GM21526 (cell line): ENCODE data around the gene EID1.
"Not testable (repeated sequence)": the region's sequence is repeated elsewhere in the genome, so short reads cannot be mapped to it uniquely, and the experiment has no call there.

Source experiments
- ATAC-seq: cut with Tn5 transposase; IDR thresholded peaks from one replicate; pipeline ENCODE4 v1.9.1; 2021; ENCODE audit warnings: moderate library complexity; ENCODE audit not compliant: unreplicated experiment, low FRiP score

EID1 gene

GRCh38 chr15:48877630-48878595 lies at the start of gene EID1:
EID1 (plus strand) TSS chr15:48878134; CDS start chr15:48878177, 43 bp downstream.
- peak; percentile 91 for ATAC-seq

GRCh38 chr15:48828471-48828870 lies 49.5 kb upstream of the EID1 start:
- ATAC-seq: no peak

- no peak for ATAC-seq
These were observed 49.0 kb upstream of the EID1 start for GRCh38 chr15:48828906-48829305.

- no peak for ATAC-seq
These were observed 45.3 kb upstream of the EID1 start for GRCh38 chr15:48832648-48833047.

GRCh38 chr15:48833526-48834239 lies 44.3 kb upstream of the EID1 start:
- ATAC-seq: no peak

GRCh38 chr15:48834756-48835155 lies 43.2 kb upstream of the EID1 start:
- ATAC-seq: no peak

GRCh38 chr15:48842501-48842900 lies 35.4 kb upstream of the EID1 start:
- no peak for ATAC-seq

- ATAC-seq: no peak
These were observed 32.8 kb upstream of the EID1 start for GRCh38 chr15:48845123-48845522.

GRCh38 chr15:48850648-48851047 lies 27.3 kb upstream of the EID1 start:
- no peak for ATAC-seq

GRCh38 chr15:48851956-48852355 lies 26.0 kb upstream of the EID1 start:
- no peak for ATAC-seq

- not testable (repeated sequence) for ATAC-seq
These were observed 23.5 kb upstream of the EID1 start for GRCh38 chr15:48854434-48854833.

- no peak for ATAC-seq
These were observed 22.2 kb upstream of the EID1 start for GRCh38 chr15:48855501-48856440.

- ATAC-seq: no peak
These were observed 21.0 kb upstream of the EID1 start for GRCh38 chr15:48856942-48857341.

- ATAC-seq: no peak
These were observed 19.5 kb upstream of the EID1 start for GRCh38 chr15:48858401-48858800.

GRCh38 chr15:48859426-48859825 lies 18.5 kb upstream of the EID1 start:
- no peak for ATAC-seq

GRCh38 chr15:48861813-48862431 lies 16.0 kb upstream of the EID1 start:
- no peak for ATAC-seq

GRCh38 chr15:48862705-48863104 lies 15.2 kb upstream of the EID1 start:
- ATAC-seq: no peak

GRCh38 chr15:48865370-48866079 lies 12.4 kb upstream of the EID1 start:
- no peak for ATAC-seq

- no peak for ATAC-seq
These were observed 11.8 kb upstream of the EID1 start for GRCh38 chr15:48866141-48866563.
